OCI-LY7 (cell line): ENCODE measurements around the gene MPDZ.

Experiments
- CTCF ChIP-seq: fragments of 200-600 bp; sonication (generic); conservative IDR thresholded peaks from 2 replicates; pipeline ENCODE4 v1.5.1; 2014; ENCODE audit warnings: mild to moderate bottlenecking, antibody characterized with exemption, low read length, moderate library complexity, mixed read lengths
- EZH2phosphoT487 ChIP-seq: fragments of 200-600 bp; sonication (generic); IDR thresholded peaks from 2 replicates; pipeline ENCODE4 v1.6.1; 2018; ENCODE audit warnings: low read depth, borderline replicate concordance, mild to moderate bottlenecking, mixed run types, antibody characterized with exemption, low read length, moderate library complexity, mixed read lengths

GRCh38 chr9:13113751-13114150, 165.7 kb downstream of the MPDZ start:
- no peak for TF ChIP-seq CTCF
- TF ChIP-seq EZH2phosphoT487 = no peak
